ENCODE measurements around the gene SARDH.

DNA sequence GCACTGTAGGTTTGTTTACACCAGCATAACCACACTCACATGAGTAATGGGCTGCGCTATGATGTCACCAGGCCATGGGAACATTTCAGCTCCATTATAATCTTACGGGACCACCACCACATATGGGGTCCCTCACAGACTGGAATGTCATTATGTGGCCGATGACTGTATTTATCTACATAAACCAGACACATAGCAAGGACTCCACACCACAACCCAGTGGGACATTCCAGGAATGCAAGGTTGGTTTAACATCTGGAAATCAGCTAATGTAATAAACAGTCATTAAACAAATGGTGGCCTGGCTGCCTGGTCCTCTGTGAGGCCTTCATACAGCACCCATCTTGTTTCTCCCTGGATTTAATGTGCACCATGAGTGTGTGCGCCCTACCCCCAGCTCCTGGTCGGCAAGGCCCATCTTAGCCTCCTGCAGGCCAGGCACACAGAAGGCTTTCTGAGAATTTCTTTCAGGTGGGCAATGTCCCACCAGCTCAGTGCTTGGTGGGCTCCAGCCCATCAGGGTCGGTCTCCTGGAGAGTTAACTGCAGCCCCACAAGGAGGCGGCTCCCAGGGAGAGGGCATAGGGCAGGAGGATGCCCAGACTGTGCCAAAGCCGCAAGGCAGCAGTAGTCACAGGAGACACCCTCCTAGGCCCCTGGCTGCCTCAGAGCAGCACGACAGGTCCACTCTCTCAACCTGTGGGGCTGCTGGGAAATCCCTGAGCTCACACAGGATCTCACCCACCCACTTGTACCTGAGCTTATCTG is 35.9 kb upstream of the SARDH start:
- TF ChIP-seq, protein P1, sequence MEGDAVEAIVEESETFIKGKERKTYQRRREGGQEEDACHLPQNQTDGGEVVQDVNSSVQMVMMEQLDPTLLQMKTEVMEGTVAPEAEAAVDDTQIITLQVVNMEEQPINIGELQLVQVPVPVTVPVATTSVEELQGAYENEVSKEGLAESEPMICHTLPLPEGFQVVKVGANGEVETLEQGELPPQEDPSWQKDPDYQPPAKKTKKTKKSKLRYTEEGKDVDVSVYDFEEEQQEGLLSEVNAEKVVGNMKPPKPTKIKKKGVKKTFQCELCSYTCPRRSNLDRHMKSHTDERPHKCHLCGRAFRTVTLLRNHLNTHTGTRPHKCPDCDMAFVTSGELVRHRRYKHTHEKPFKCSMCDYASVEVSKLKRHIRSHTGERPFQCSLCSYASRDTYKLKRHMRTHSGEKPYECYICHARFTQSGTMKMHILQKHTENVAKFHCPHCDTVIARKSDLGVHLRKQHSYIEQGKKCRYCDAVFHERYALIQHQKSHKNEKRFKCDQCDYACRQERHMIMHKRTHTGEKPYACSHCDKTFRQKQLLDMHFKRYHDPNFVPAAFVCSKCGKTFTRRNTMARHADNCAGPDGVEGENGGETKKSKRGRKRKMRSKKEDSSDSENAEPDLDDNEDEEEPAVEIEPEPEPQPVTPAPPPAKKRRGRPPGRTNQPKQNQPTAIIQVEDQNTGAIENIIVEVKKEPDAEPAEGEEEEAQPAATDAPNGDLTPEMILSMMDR (IDR thresholded peaks at IDR 0.05) = no peak
- no peak for TF ChIP-seq POLR2A (IDR thresholded peaks at IDR 0.05)
